Endothelial cell of umbilical vein (primary cell): ENCODE measurements around the gene ELOB.

ENCODE experiments used
- EZH2 ChIP-seq: IDR thresholded peaks from 2 replicates; pipeline ENCODE4 v1.6.1; 2012; ENCODE audit warnings: borderline replicate concordance, low read depth, mild to moderate bottlenecking, moderate library complexity, low read length, inconsistent platforms; ENCODE audit not compliant: severe bottlenecking
- MAX ChIP-seq: IDR thresholded peaks from 2 replicates; pipeline ENCODE4 v1.6.1; 2011; ENCODE audit not compliant: insufficient read depth, insufficient read length
- MYC ChIP-seq: IDR thresholded peaks from one replicate; pipeline ENCODE4 v1.6.1; 2011; ENCODE audit warnings: mild to moderate bottlenecking, low read depth, low read length
- TF ChIP-seq, protein P1 (sequence below), 2 donors: IDR thresholded peaks; 1 replicate in 1 of 2; 2 replicates in 1 of 2; pipeline ENCODE4 v1.5.1; 2011; ENCODE audit warnings: low read length in 2 of 2, mild to moderate bottlenecking in 2 of 2, moderate library complexity in 2 of 2, control low read depth in 1 of 2, inconsistent platforms in 1 of 2, low read depth in 1 of 2; ENCODE audit not compliant: insufficient read depth in 1 of 2; ENCODE audit errors: extremely low read depth in 1 of 2

DNA sequence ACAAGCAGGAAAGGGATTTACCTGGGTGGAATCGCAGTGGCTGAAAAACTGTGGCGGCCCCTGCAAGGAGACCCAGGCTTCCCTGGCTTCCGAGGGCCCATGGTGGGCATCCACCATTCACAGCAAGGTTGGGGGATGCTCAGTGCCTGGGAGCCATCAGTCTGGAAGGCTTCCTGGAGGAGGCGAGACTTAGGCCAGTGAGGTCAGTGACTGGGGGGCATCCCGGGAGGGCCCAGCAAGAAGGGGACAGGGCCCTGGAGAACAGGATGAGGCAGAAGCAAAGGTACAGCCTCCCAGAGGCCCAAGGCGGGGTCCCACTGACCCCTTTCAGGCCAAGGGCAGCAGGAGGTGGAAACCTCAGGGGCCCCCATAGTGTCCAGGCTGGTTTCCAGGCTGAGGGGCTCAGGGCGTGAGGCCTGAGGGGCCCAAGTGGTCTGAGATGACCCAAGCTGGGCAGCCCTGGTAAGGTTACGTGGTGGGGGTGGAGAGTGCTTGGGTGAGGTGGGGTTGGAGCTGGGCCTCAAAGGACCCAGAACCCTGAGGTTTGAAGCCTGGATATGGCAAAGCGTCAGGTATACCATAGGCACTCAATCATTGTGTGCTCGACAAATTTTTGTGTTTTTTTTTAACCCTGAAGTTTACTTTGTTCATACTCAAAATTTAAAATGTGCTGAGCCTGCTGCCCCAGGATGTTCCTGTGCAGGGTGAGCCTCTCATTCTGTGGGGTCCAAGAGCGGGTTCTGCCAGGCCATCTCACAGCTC is 40.4 kb downstream of the ELOB start:
- TF ChIP-seq MAX (no peak), EZH2 (no peak), MYC (no peak)
- TF ChIP-seq, protein P1, sequence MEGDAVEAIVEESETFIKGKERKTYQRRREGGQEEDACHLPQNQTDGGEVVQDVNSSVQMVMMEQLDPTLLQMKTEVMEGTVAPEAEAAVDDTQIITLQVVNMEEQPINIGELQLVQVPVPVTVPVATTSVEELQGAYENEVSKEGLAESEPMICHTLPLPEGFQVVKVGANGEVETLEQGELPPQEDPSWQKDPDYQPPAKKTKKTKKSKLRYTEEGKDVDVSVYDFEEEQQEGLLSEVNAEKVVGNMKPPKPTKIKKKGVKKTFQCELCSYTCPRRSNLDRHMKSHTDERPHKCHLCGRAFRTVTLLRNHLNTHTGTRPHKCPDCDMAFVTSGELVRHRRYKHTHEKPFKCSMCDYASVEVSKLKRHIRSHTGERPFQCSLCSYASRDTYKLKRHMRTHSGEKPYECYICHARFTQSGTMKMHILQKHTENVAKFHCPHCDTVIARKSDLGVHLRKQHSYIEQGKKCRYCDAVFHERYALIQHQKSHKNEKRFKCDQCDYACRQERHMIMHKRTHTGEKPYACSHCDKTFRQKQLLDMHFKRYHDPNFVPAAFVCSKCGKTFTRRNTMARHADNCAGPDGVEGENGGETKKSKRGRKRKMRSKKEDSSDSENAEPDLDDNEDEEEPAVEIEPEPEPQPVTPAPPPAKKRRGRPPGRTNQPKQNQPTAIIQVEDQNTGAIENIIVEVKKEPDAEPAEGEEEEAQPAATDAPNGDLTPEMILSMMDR (IDR thresholded peaks at IDR 0.05; ENCODE audit: extremely low read depth in 1 of 2, insufficient read depth in 1 of 2, low read depth in 1 of 2, low read length in 2 of 2) = no peak
